Measurements from ENCODE around the gene SLC25A21. TPM values are rescaled to one million over a fixed set of nuclear protein-coding genes. Genes with fewer than 3 reads are reported as not detected.

Gene SLC25A21
- total RNA-seq, 1 experiment from 2014 or later, result 1.4 TPM

DNA sequence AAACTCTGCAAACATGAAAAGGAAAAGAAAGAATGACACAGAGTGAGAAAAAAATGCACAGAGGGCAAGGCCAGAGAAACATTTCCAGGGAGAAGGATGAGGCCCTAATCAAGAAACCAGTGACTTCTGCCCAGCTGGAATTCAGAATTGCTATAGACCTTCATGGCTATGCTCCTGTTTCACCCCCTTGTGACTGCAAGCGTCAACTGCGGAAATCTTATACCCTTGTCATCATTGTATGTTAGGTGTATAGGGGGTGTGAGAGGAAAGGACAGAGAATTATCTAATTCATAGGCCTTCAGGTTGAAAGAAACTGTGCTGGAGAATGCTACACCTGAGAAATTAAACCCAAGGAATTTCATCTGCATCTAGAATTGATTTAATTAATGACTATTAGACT is 117.5 kb downstream of the SLC25A21 start:
- no peaks in the 10 kb centered on the region for H3K36me3 Mint-ChIP-seq (ENCODE audit: insufficient read depth, unreplicated experiment)
- ChIA-PET CTCF (interaction anchor here (0.5 kb wide), 1 partner anchor 393 kb away, joined by 3 read pairs; the partner anchor contains the start of gene PAX9), POLR2A (no interaction called here)
- H3K9me3 Mint-ChIP-seq (ENCODE audit: unreplicated experiment), result peaks cover 8% of the 10 kb centered on the region
- no peak for DNase-seq (ENCODE audit: unreplicated experiment)
- TF ChIP-seq, protein P1, sequence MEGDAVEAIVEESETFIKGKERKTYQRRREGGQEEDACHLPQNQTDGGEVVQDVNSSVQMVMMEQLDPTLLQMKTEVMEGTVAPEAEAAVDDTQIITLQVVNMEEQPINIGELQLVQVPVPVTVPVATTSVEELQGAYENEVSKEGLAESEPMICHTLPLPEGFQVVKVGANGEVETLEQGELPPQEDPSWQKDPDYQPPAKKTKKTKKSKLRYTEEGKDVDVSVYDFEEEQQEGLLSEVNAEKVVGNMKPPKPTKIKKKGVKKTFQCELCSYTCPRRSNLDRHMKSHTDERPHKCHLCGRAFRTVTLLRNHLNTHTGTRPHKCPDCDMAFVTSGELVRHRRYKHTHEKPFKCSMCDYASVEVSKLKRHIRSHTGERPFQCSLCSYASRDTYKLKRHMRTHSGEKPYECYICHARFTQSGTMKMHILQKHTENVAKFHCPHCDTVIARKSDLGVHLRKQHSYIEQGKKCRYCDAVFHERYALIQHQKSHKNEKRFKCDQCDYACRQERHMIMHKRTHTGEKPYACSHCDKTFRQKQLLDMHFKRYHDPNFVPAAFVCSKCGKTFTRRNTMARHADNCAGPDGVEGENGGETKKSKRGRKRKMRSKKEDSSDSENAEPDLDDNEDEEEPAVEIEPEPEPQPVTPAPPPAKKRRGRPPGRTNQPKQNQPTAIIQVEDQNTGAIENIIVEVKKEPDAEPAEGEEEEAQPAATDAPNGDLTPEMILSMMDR (IDR thresholded peaks at IDR 0.05; ENCODE audit: unreplicated experiment), result no peak
- peaks cover 16% of the 10 kb centered on the region for H3K4me1 Mint-ChIP-seq (ENCODE audit: insufficient read depth, unreplicated experiment)
- no peak overlapping the region for H3K4me3 Mint-ChIP-seq (ENCODE audit: unreplicated experiment)
- no TSS peak for BruUV-seq (replicated peaks)
- no peaks in the 10 kb centered on the region for H3K27me3 Mint-ChIP-seq (ENCODE audit: insufficient read depth, unreplicated experiment)
- H3K27ac Mint-ChIP-seq (ENCODE audit: low read depth, unreplicated experiment), result no peak overlapping the region
- intact Hi-C loops (cut with micrococcal nuclease), result no loop called here

DNA sequence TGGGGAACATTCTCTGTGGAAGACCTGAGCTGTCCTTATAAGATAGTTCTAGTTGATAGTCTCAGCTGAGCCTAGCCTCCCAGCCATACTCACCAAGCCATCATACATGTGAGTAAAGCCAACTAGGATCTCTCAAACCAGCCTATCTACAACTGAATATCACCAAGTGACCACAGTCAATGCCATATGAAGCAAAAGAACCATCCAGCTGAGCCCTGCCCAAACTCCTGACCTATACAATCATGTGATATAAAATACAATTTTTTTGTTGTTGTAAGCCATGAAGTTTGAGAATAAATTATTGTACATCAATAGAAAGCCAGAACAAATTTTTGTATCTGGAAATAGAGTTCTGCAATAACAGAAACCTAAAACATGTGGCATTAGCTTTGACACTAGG is 118.3 kb downstream of the SLC25A21 start:
- Mint-ChIP-seq H3K9me3 (ENCODE audit: unreplicated experiment) (peaks cover 8% of the 10 kb centered on the region), H3K27ac (ENCODE audit: low read depth, unreplicated experiment) (no peak overlapping the region), H3K4me3 (ENCODE audit: unreplicated experiment) (no peak overlapping the region), H3K4me1 (ENCODE audit: insufficient read depth, unreplicated experiment) (peaks cover 16% of the 10 kb centered on the region), H3K27me3 (ENCODE audit: insufficient read depth, unreplicated experiment) (no peaks in the 10 kb centered on the region), H3K36me3 (ENCODE audit: insufficient read depth, unreplicated experiment) (peaks cover 3% of the 10 kb centered on the region)
- TF ChIP-seq, protein P1 (IDR thresholded peaks at IDR 0.05; ENCODE audit: unreplicated experiment), result no peak
- DNase-seq (ENCODE audit: unreplicated experiment), result no peak
- intact Hi-C loops (cut with micrococcal nuclease), result no loop called here
- no TSS peak for BruUV-seq (replicated peaks)
- ChIA-PET POLR2A (no interaction called here), CTCF (no interaction called here)

DNA sequence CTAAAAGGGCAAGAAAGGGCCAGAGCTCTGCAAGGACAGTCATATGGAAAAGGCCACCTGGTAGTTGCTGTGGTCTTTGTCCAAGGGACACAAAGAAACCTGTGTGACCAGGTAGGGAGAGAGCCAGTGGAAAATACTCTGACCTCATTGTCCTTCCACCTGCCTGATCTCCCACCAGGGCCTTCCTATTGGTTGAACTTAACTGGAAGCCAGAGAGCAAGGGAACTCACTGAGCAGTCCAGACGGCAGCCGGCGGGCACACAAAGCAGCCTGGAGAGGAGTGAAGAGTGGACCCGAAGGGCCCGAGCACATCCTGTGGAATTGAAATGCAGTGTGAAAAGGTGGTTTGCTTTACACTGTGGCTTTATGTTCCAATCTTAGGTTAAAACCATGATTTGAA is 120.7 kb downstream of the SLC25A21 start:
- peaks cover 8% of the 10 kb centered on the region for H3K9me3 Mint-ChIP-seq (ENCODE audit: unreplicated experiment)
- no peak overlapping the region for H3K4me3 Mint-ChIP-seq (ENCODE audit: unreplicated experiment)
- H3K27ac Mint-ChIP-seq (ENCODE audit: low read depth, unreplicated experiment), result no peak overlapping the region
- intact Hi-C loops (cut with micrococcal nuclease), result no loop called here
- ChIA-PET POLR2A (interaction anchor here (1.1 kb wide), 1 partner anchor 10 kb away, joined by 5 read pairs; no protein-coding TSS in a partner anchor), CTCF (interaction anchor here (0.6 to 0.7 kb wide), 2 partner anchors 213 to 403 kb away, joined by 3 read pairs; no protein-coding TSS in a partner anchor)
- peaks cover 5% of the 10 kb centered on the region for H3K36me3 Mint-ChIP-seq (ENCODE audit: insufficient read depth, unreplicated experiment)
- no TSS peak for BruUV-seq (replicated peaks)
- TF ChIP-seq, protein P1 (IDR thresholded peaks at IDR 0.05; ENCODE audit: unreplicated experiment), result no peak
- DNase-seq (ENCODE audit: unreplicated experiment), result no peak
- no peaks in the 10 kb centered on the region for H3K27me3 Mint-ChIP-seq (ENCODE audit: insufficient read depth, unreplicated experiment)
- peaks cover 40% of the 10 kb centered on the region for H3K4me1 Mint-ChIP-seq (ENCODE audit: insufficient read depth, unreplicated experiment)

DNA sequence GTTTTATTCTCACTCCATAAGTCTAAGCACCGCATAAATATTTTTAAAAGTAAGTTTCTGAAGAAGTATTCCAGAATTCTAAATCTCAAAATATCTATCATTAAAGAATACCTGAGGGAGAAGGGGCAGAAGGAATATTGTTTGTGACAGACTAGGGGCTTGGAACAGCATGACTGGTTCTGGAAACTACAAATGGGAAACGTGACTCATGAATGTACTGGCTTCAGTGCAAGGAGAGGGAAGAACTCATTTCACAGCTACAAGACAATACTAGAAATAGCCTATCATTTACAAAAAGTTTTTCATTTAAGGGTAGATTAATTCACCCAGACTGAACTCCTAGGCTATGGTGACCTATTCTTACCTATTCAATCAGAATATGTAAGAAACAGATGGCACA is 121.3 kb downstream of the SLC25A21 start:
- ChIA-PET POLR2A (interaction anchor here (1.1 kb wide), 1 partner anchor 9 kb away, joined by 5 read pairs; no protein-coding TSS in a partner anchor), CTCF (interaction anchor here (0.7 kb wide), 1 partner anchor 213 kb away, joined by 3 read pairs; no protein-coding TSS in a partner anchor)
- Mint-ChIP-seq H3K4me1 (ENCODE audit: insufficient read depth, unreplicated experiment) (peaks cover 35% of the 10 kb centered on the region), H3K9me3 (ENCODE audit: unreplicated experiment) (peaks cover 8% of the 10 kb centered on the region), H3K4me3 (ENCODE audit: unreplicated experiment) (no peak overlapping the region), H3K27ac (ENCODE audit: low read depth, unreplicated experiment) (no peak overlapping the region), H3K27me3 (ENCODE audit: insufficient read depth, unreplicated experiment) (no peaks in the 10 kb centered on the region), H3K36me3 (ENCODE audit: insufficient read depth, unreplicated experiment) (peaks cover 5% of the 10 kb centered on the region)
- DNase-seq (ENCODE audit: unreplicated experiment), result peak; percentile 39
- no TSS peak for BruUV-seq (replicated peaks)
- TF ChIP-seq, protein P1 (IDR thresholded peaks at IDR 0.05; ENCODE audit: unreplicated experiment), result no peak
- intact Hi-C loops (cut with micrococcal nuclease), result no loop called here

Data from MCF 10A (cell line).